22Rv1 (cell line): Measurements from ENCODE around the gene KCNJ18.
"Not testable (repeated sequence)": the region's sequence is repeated elsewhere in the genome, so short reads cannot be mapped to it uniquely, and the experiment has no call there.

Source experiments
- ZFX ChIP-seq: fragments of 450-650 bp; IDR thresholded peaks from 2 replicates; pipeline ENCODE4 v1.6.1; 2017; ENCODE audit warnings: antibody characterized with exemption, borderline replicate concordance
- TF ChIP-seq, protein P1 (sequence below): fragments of 450-650 bp; IDR thresholded peaks from 2 replicates; pipeline ENCODE4 v1.5.1; 2017; ENCODE audit warnings: mild to moderate bottlenecking

DNA sequence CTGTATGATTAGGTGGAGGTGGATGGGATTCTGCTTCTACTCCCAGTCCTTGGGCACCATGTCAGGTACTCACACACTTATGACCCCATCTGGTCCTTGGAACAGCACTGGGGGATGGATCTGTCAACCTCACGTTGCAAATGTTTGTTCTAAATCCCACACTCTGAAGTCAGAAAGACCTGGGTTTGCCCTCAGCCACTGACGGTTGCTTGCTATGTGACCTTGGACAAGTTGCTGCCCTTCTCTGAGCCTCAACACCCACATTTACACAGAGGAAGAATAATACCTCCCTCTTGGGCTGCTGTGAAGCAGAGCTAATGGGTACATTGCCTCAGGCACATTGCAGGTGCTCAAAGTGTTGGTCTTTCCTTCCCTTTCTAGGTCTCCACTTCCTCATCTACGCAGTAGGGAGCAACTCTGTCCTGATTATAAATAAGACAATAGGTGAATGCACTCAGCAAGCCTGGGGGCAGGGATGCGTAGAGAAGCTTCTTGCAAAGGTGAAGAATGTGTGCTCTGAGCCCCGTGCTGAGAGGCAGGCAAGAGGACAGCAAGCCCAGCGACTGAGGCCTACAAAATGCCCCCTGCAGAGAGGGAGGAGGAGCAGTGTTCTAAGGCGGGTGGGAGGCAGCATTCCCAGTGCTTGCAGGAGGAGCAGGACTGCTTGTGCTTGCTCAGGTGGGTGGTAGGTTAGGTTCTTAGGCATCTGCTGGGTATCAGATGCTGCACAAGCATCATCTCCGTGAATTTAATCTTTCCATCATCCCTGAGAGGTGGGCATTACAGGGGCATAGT is 21.8 kb upstream of the KCNJ18 start:
- TF ChIP-seq, protein P1, sequence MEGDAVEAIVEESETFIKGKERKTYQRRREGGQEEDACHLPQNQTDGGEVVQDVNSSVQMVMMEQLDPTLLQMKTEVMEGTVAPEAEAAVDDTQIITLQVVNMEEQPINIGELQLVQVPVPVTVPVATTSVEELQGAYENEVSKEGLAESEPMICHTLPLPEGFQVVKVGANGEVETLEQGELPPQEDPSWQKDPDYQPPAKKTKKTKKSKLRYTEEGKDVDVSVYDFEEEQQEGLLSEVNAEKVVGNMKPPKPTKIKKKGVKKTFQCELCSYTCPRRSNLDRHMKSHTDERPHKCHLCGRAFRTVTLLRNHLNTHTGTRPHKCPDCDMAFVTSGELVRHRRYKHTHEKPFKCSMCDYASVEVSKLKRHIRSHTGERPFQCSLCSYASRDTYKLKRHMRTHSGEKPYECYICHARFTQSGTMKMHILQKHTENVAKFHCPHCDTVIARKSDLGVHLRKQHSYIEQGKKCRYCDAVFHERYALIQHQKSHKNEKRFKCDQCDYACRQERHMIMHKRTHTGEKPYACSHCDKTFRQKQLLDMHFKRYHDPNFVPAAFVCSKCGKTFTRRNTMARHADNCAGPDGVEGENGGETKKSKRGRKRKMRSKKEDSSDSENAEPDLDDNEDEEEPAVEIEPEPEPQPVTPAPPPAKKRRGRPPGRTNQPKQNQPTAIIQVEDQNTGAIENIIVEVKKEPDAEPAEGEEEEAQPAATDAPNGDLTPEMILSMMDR, result not testable (repeated sequence)
- TF ChIP-seq ZFX, result not testable (repeated sequence)
